HepG2 (cell line): ENCODE data around the gene DNAJC7. TPM values are rescaled to one million over a fixed set of nuclear protein-coding genes. Genes with fewer than 3 reads are reported as not detected.

ENCODE experiments used
- ADNP ChIP-seq: sonication (generic); formaldehyde crosslinking; IDR thresholded peaks from 2 replicates; pipeline ENCODE4 v1.4.0; 2020; ENCODE audit warnings: missing genetic modification reagents
- CBFB ChIP-seq: sonication (generic); formaldehyde crosslinking; IDR thresholded peaks from 2 replicates; pipeline ENCODE4 v1.4.0; 2020; ENCODE audit warnings: missing genetic modification reagents
- CHD4 ChIP-seq: fragments of 200-600 bp; sonication (generic); IDR thresholded peaks from 2 replicates; pipeline ENCODE4 v1.7.0; 2017; ENCODE audit warnings: mild to moderate bottlenecking, low read length, borderline replicate concordance
- GATAD2A ChIP-seq: IDR thresholded peaks from 2 replicates; pipeline ENCODE4 v1.6.1; 2016
- KDM4B ChIP-seq: sonication (generic); formaldehyde crosslinking; IDR thresholded peaks from 2 replicates; pipeline ENCODE4 v1.4.0; 2020; ENCODE audit warnings: missing genetic modification reagents
- LCORL ChIP-seq, 2 experiments: fragments of 450-650 bp in 1 of 2; sonication (generic) in 1 of 2; formaldehyde crosslinking in 1 of 2; IDR thresholded peaks; 2 replicates each; pipeline versions ENCODE4 v1.5.0 to v1.6.1; 2017 to 2020; ENCODE audit warnings: antibody characterized with exemption in 1 of 2, missing genetic modification reagents in 1 of 2
- RORA ChIP-seq: sonication (generic); formaldehyde crosslinking; IDR thresholded peaks from 2 replicates; pipeline ENCODE4 v1.5.0; 2020; ENCODE audit warnings: mild to moderate bottlenecking, missing genetic modification reagents, moderate library complexity
- RXRB ChIP-seq: IDR thresholded peaks from 2 replicates; pipeline ENCODE4 v1.6.1; 2016; ENCODE audit warnings: borderline replicate concordance, missing genetic modification reagents, missing compliant biosample characterization
- TAF1 ChIP-seq: sonication (generic); formaldehyde crosslinking; IDR thresholded peaks from 2 replicates; pipeline ENCODE4 v1.4.0; 2020; ENCODE audit warnings: missing genetic modification reagents
- ZFX ChIP-seq: sonication (generic); formaldehyde crosslinking; IDR thresholded peaks from 2 replicates; pipeline ENCODE4 v1.4.0; 2020; ENCODE audit warnings: mild to moderate bottlenecking, low read depth, missing genetic modification reagents, moderate library complexity
- ZNF296 ChIP-seq: sonication (generic); formaldehyde crosslinking; conservative IDR thresholded peaks from 2 replicates; pipeline ENCODE4 v1.5.0; 2020; ENCODE audit warnings: mild to moderate bottlenecking, missing genetic modification reagents
- ZSCAN31 ChIP-seq: sonication (generic); formaldehyde crosslinking; IDR thresholded peaks from 2 replicates; pipeline ENCODE4 v1.5.0; 2020; ENCODE audit warnings: low read depth, mild to moderate bottlenecking, missing genetic modification reagents
- polyA plus RNA-seq, 8 experiments: library from polyadenylated mRNA; depleted of rRNA in 3 of 8; stranded (reverse) in 7 of 8; unstranded in 1 of 8; fragments of >200 nt; fragmentation: Illumina TruSeq in 4 of 8; extraction: Trizol in 4 of 8; gene quantifications; 2 replicates each; pipeline versions ENCODE4 v1.2.1 to v1.2.3, GENCODE V29; 2011 to 2016; ENCODE audit warnings: low read depth in 4 of 8, missing spikeins in 1 of 8, mixed read lengths in 1 of 8; ENCODE audit not compliant: insufficient read depth in 1 of 8
- total RNA-seq, 5 experiments: library from RNA; depleted of rRNA; stranded (reverse); fragments of >200 nt; fragmentation: Illumina TruSeq; extraction: Trizol; gene quantifications; 2 replicates each; pipeline ENCODE4 v1.2.3, GENCODE V29; 2016; ENCODE audit warnings: low read depth in 1 of 5
- TF ChIP-seq, protein P1 (sequence below): IDR thresholded peaks from 2 replicates; pipeline ENCODE4 v1.6.1; 2018; ENCODE audit warnings: missing genetic modification reagents
- TF ChIP-seq, protein P2 (sequence below): sonication (generic); formaldehyde crosslinking; IDR thresholded peaks from 2 replicates; pipeline ENCODE4 v1.4.0; 2020; ENCODE audit warnings: low read depth, mild to moderate bottlenecking, missing genetic modification reagents
- TF ChIP-seq, protein P3 (sequence below), 2 experiments: sonication (generic) in 1 of 2; formaldehyde crosslinking in 1 of 2; IDR thresholded peaks; 2 replicates each; pipeline versions ENCODE4 v1.4.0 to v1.6.1; 2016 to 2020; ENCODE audit warnings: borderline replicate concordance in 1 of 2, low read depth in 1 of 2, mild to moderate bottlenecking in 1 of 2, missing genetic modification reagents in 1 of 2
- TF ChIP-seq, protein P4 (sequence below): sonication (generic); formaldehyde crosslinking; IDR thresholded peaks from 2 replicates; pipeline ENCODE4 v1.5.0; 2020; ENCODE audit warnings: missing genetic modification reagents, mild to moderate bottlenecking, borderline replicate concordance
- TF ChIP-seq, protein P5 (sequence below): IDR thresholded peaks from 2 replicates; pipeline ENCODE4 v1.6.1; 2018; ENCODE audit warnings: missing genetic modification reagents, mild to moderate bottlenecking, missing compliant biosample characterization

Gene DNAJC7
- total and polyA plus RNA-seq, 2 of the 13 experiments (the other 11 are each of a cell fraction or from before 2014, with no cell fraction given) = 47.7 to 132 TPM

DNA sequence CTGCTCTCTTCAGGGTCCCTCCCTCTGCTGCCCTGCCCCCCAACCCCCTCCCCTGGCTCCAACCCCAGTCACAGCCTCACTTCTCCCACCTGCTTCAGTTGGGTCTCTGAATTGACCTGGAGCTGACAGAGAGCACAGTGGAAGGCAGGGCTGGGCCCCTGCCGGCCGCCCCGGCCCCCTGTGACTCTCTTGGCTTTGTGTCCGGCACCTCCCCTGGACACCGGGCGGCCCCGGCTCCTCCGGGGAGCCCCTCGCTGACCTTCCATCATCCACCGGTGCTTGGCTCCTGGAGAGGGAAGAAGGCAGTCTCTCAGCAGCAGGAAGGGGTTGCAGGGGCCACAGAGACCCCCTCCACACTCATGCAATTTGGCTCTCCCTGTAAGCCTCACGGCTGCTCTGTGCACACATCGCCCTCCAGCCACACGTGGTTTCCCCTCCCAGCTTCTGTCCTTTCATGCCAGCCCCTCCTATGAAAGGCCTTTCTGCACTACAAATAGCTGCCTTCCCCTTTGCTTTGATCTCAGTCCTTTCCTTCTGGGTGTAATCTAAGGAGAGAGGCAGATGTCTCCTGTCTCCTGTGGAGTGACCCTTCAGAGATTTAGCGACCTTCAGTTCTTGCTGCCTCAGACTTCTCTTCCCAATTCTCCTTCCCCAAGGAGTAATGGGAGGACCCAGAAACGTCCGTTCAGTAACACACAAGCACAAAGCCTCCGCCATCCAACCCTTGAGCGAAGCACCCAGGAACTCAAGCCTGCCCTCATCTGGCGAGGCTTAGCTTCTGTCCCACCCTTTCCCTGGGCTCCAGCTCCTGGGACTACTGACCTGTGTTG, 10.9 kb upstream of the DNAJC7 start (continued):
- TF ChIP-seq, protein P1, sequence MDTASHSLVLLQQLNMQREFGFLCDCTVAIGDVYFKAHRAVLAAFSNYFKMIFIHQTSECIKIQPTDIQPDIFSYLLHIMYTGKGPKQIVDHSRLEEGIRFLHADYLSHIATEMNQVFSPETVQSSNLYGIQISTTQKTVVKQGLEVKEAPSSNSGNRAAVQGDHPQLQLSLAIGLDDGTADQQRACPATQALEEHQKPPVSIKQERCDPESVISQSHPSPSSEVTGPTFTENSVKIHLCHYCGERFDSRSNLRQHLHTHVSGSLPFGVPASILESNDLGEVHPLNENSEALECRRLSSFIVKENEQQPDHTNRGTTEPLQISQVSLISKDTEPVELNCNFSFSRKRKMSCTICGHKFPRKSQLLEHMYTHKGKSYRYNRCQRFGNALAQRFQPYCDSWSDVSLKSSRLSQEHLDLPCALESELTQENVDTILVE (CRISPR knock-in tag) = peak; percentile 79
- TF ChIP-seq CBFB (CRISPR knock-in tag) (peak; percentile 18; the same call in 1 of the 2 replicates), ZNF296 (no peak), ZSCAN31 (0 out of 2 replicates have a peak, but pooled peaks have one; percentile 52), GATAD2A (peak; percentile 71; the same call in 1 of the 2 replicates), CHD4 (peak; percentile 36; the same call in 1 of the 2 replicates), ZFX (CRISPR knock-in tag) (peak; percentile 57; the same call in 1 of the 2 replicates), ADNP (CRISPR knock-in tag) (no peak), TAF1 (CRISPR knock-in tag) (peak; percentile 31; the same call in 1 of the 2 replicates), LCORL (IDR thresholded peaks at IDR 0.05) (no peak), LCORL (CRISPR knock-in tag; IDR thresholded peaks at IDR 0.05) (no peak), KDM4B (CRISPR knock-in tag) (peak; percentile 83; the same call in 1 of the 2 replicates), RXRB (CRISPR knock-in tag) (peak; percentile 16; the same call in 1 of the 2 replicates), RORA (CRISPR knock-in tag) (no peak)
- TF ChIP-seq, protein P2, sequence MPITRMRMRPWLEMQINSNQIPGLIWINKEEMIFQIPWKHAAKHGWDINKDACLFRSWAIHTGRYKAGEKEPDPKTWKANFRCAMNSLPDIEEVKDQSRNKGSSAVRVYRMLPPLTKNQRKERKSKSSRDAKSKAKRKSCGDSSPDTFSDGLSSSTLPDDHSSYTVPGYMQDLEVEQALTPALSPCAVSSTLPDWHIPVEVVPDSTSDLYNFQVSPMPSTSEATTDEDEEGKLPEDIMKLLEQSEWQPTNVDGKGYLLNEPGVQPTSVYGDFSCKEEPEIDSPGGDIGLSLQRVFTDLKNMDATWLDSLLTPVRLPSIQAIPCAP = no peak
- TF ChIP-seq, protein P3, sequence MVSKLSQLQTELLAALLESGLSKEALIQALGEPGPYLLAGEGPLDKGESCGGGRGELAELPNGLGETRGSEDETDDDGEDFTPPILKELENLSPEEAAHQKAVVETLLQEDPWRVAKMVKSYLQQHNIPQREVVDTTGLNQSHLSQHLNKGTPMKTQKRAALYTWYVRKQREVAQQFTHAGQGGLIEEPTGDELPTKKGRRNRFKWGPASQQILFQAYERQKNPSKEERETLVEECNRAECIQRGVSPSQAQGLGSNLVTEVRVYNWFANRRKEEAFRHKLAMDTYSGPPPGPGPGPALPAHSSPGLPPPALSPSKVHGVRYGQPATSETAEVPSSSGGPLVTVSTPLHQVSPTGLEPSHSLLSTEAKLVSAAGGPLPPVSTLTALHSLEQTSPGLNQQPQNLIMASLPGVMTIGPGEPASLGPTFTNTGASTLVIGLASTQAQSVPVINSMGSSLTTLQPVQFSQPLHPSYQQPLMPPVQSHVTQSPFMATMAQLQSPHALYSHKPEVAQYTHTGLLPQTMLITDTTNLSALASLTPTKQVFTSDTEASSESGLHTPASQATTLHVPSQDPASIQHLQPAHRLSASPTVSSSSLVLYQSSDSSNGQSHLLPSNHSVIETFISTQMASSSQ (IDR thresholded peaks at IDR 0.05; ENCODE audit: low read depth) = no peak
- TF ChIP-seq, protein P3 (CRISPR knock-in tag; IDR thresholded peaks at IDR 0.05; ENCODE audit: borderline replicate concordance) = 0 out of 2 replicates have a peak, but pooled peaks have one; percentile 38
- TF ChIP-seq, protein P4, sequence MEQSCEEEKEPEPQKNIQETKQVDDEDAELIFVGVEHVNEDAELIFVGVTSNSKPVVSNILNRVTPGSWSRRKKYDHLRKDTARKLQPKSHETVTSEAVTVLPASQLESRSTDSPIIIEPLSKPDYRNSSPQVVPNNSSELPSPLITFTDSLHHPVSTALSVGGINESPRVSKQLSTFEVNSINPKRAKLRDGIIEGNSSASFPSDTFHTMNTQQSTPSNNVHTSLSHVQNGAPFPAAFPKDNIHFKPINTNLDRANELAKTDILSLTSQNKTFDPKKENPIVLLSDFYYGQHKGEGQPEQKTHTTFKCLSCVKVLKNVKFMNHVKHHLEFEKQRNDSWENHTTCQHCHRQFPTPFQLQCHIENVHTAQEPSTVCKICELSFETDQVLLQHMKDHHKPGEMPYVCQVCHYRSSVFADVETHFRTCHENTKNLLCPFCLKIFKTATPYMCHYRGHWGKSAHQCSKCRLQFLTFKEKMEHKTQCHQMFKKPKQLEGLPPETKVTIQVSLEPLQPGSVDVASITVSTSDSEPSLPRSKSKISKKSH (CRISPR knock-in tag) = peak; percentile 39; the same call in 1 of the 2 replicates
- TF ChIP-seq, protein P5, sequence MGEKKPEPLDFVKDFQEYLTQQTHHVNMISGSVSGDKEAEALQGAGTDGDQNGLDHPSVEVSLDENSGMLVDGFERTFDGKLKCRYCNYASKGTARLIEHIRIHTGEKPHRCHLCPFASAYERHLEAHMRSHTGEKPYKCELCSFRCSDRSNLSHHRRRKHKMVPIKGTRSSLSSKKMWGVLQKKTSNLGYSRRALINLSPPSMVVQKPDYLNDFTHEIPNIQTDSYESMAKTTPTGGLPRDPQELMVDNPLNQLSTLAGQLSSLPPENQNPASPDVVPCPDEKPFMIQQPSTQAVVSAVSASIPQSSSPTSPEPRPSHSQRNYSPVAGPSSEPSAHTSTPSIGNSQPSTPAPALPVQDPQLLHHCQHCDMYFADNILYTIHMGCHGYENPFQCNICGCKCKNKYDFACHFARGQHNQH (CRISPR knock-in tag) = peak; percentile 44; the same call in 1 of the 2 replicates
